ENCODE results near the gene BCAT1.
"Not testable (repeated sequence)": the region's sequence is repeated elsewhere in the genome, so short reads cannot be mapped to it uniquely, and the experiment has no call there.

Gene BCAT1

DNA sequence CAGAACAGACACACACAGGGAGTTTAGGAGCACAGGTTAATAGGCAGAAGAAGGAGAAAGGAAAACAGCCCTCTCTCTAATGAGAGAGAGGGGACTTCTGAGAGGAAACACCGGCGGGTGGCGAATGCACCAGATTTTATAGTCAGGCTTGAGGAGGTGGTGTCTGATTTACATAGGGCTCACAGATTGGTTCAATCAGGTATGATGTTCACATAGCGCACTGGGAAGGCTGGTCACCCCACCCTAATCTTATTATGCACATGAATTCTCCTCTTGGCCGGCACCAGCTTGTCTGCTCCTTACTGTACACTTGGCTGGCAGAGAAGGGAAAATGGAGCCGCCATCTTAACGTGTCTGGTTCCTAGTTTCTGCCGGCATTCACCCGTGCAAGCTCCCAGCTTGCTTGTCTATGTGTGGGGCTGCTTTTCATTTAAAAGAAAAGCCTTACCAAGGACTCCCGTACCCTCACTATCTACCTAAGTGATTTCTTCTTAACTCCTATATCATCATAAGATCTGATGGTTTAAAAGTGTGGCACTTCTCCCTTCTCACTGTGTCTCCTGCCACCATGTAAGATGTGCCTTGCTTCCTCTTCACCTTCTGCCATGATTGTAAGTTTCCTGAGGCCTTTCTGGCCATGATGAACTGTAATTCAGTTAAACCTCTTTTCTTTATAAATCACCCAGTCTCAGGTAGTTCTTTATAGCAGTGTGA lies 15.1 kb downstream of the BCAT1 start:
- no peak overlapping the region for H3K14ac ChIP-seq (ENCODE audit: low read length)
- no peak for DNase-seq (ENCODE audit: low spot score)
- H3K4me1 ChIP-seq (ENCODE audit: control insufficient read depth in 2 of 2, insufficient read depth in 1 of 2, low read depth in 1 of 2, low read length in 2 of 2), result peaks cover 0 to 5% of the 10 kb centered on the region in 2 donors
- no CpG with 5 or more reads among the region's 10 CpGs for WGBS, 2 donors (ENCODE audit: extremely low coverage in 2 of 2, insufficient read length in 2 of 2, insufficient replicate concordance in 1 of 2)
- H3K18ac ChIP-seq (ENCODE audit: low read length), result no peak overlapping the region
- H3K36me3 ChIP-seq (replicated peaks in 1 of 2; ENCODE audit: control insufficient read depth in 2 of 2, insufficient read depth in 2 of 2, low read length in 2 of 2), result peaks cover 6 to 32% of the 10 kb centered on the region in 2 donors
- no peak overlapping the region for H3K9ac ChIP-seq (ENCODE audit: low read depth, low read length, poor library complexity)
- H2BK15ac ChIP-seq (ENCODE audit: low read length), result no peak overlapping the region
- no peaks in the 10 kb centered on the region for H3K27me3 ChIP-seq (ENCODE audit: control insufficient read depth in 3 of 3, insufficient read depth in 3 of 3, low read depth in 1 of 3, low read length in 3 of 3)
- no peak overlapping the region for H3K4me3 ChIP-seq (ENCODE audit: low read length in 2 of 2)
- no peak overlapping the region for H4K8ac ChIP-seq (ENCODE audit: low read depth, low read length)
- no peak overlapping the region for H4K91ac ChIP-seq (ENCODE audit: low read depth, low read length, poor library complexity)
- no peak overlapping the region for H2BK5ac ChIP-seq (ENCODE audit: low read length)
- no peak overlapping the region for H3K27ac ChIP-seq (replicated peaks; ENCODE audit: low read length)
- peaks cover 4% of the 10 kb centered on the region for H3K79me1 ChIP-seq (ENCODE audit: low read depth, low read length)
- H3K4ac ChIP-seq (ENCODE audit: low read length), result no peak overlapping the region
- H2AFZ ChIP-seq (ENCODE audit: low read length), result no peak overlapping the region
- no peak overlapping the region for H3K4me2 ChIP-seq (ENCODE audit: insufficient read depth, low read length, poor library complexity, severe bottlenecking)
- no peak overlapping the region for H3K23ac ChIP-seq (ENCODE audit: low read depth, low read length, poor library complexity)
- H2BK12ac ChIP-seq (ENCODE audit: low read length), result no peak overlapping the region
- H2BK120ac ChIP-seq (ENCODE audit: low read depth, low read length), result no peak overlapping the region
- H2AK5ac ChIP-seq (ENCODE audit: low read depth, low read length), result no peak overlapping the region
- peaks cover 7 to 31% of the 10 kb centered on the region in 2 donors for H3K9me3 ChIP-seq (replicated peaks in 1 of 2; ENCODE audit: control insufficient read depth in 2 of 2, insufficient read depth in 1 of 2, low read depth in 1 of 2, low read length in 2 of 2)

DNA sequence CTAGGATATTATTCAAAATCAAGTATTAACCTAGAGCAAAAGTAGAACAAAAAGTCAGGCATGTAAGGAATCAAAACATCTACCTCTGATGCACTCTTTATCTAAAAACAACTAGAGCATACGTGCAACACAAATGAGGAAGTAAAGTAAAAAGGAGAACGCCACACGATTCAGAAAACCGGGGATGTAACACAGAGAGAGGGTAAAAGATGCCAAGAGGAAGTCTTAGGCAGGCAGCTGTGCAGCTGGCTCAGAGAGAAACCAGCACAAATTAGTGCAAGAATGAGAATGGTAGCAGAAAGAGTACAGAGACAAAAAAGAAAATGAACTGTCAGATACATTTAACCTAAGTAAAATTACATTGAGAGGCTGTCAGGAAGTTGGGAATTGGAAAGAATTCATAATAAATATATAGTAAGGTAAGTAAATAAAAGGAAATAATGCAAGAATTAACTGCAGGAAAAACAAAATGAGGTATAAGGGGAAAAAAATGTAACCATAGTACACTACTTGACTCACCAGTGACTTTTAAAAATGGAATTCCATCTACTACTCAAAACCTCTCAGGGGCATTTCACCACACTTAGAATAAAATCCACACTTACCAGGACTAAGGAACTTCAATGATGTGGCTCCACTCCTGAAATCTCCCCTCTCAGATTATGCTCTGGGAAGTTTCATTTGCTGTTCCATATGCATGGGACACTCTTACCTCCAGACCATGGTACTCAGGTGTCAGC lies 17.1 kb downstream of the BCAT1 start:
- Histone ChIP-seq H2BK120ac (ENCODE audit: low read depth, low read length) (no peak overlapping the region), H2BK12ac (ENCODE audit: low read length) (no peak overlapping the region), H2AFZ (ENCODE audit: low read length) (no peak overlapping the region), H3K14ac (ENCODE audit: low read length) (no peak overlapping the region), H3K18ac (ENCODE audit: low read length) (no peak overlapping the region), H2BK15ac (ENCODE audit: low read length) (no peak overlapping the region), H2BK5ac (ENCODE audit: low read length) (no peak overlapping the region), H3K9me3 (replicated peaks in 1 of 2; ENCODE audit: control insufficient read depth in 2 of 2, insufficient read depth in 1 of 2, low read depth in 1 of 2, low read length in 2 of 2) (peaks cover 8 to 35% of the 10 kb centered on the region in 2 donors), H3K4ac (ENCODE audit: low read length) (no peak overlapping the region), H3K27ac (replicated peaks; ENCODE audit: low read length) (no peak overlapping the region), H3K79me1 (ENCODE audit: low read depth, low read length) (peaks cover 4% of the 10 kb centered on the region), H3K27me3 (ENCODE audit: control insufficient read depth in 3 of 3, insufficient read depth in 3 of 3, low read depth in 1 of 3, low read length in 3 of 3) (no peaks in the 10 kb centered on the region), H3K36me3 (replicated peaks in 1 of 2; ENCODE audit: control insufficient read depth in 2 of 2, insufficient read depth in 2 of 2, low read length in 2 of 2) (peaks cover 5 to 28% of the 10 kb centered on the region in 2 donors), H3K23ac (ENCODE audit: low read depth, low read length, poor library complexity) (no peak overlapping the region), H2AK5ac (ENCODE audit: low read depth, low read length) (no peak overlapping the region), H3K4me3 (ENCODE audit: low read length in 2 of 2) (no peak overlapping the region), H3K4me1 (ENCODE audit: control insufficient read depth in 2 of 2, insufficient read depth in 1 of 2, low read depth in 1 of 2, low read length in 2 of 2) (peaks cover 0 to 5% of the 10 kb centered on the region in 2 donors), H3K9ac (ENCODE audit: low read depth, low read length, poor library complexity) (no peak overlapping the region), H4K8ac (ENCODE audit: low read depth, low read length) (no peak overlapping the region), H3K4me2 (ENCODE audit: insufficient read depth, low read length, poor library complexity, severe bottlenecking) (no peak overlapping the region), H4K91ac (ENCODE audit: low read depth, low read length, poor library complexity) (no peak overlapping the region)
- no CpG with 5 or more reads among the region's 4 CpGs for WGBS, 2 donors (ENCODE audit: extremely low coverage in 2 of 2, insufficient read length in 2 of 2, insufficient replicate concordance in 1 of 2)
- no peak for DNase-seq (ENCODE audit: low spot score)

DNA sequence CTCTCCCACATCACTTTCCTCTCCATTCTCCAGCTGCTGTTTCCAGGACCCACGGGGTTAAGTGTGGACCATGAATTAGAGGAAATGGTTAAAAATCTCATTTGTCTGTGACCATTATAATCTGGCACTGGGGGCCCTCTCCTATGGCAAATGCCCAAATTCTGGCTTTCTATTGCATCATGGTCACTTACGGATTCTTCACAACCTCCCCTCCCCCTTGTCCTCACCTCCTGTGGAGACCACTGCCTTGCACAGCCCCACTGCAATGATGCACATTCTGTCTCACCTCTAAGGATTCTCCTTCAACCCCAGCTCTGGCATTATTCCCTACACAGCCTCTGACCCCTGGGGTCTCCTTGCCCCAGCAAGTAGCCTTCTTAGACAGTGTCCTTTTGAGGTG lies 18.9 kb downstream of the BCAT1 start:
- Histone ChIP-seq H3K14ac (ENCODE audit: low read length) (no peak overlapping the region), H4K8ac (ENCODE audit: low read depth, low read length) (no peak overlapping the region), H3K27ac (replicated peaks; ENCODE audit: low read length) (no peak overlapping the region), H3K79me1 (ENCODE audit: low read depth, low read length) (peaks cover 4% of the 10 kb centered on the region), H3K4me2 (ENCODE audit: insufficient read depth, low read length, poor library complexity, severe bottlenecking) (no peak overlapping the region), H2AFZ (ENCODE audit: low read length) (no peak overlapping the region), H2BK5ac (ENCODE audit: low read length) (peak overlapping the region; percentile 68), H3K27me3 (ENCODE audit: control insufficient read depth in 3 of 3, insufficient read depth in 3 of 3, low read depth in 1 of 3, low read length in 3 of 3) (no peaks in the 10 kb centered on the region), H3K18ac (ENCODE audit: low read length) (peak overlapping the region; percentile 28), H2AK5ac (ENCODE audit: low read depth, low read length) (no peak overlapping the region), H2BK15ac (ENCODE audit: low read length) (no peak overlapping the region), H2BK120ac (ENCODE audit: low read depth, low read length) (no peak overlapping the region), H2BK12ac (ENCODE audit: low read length) (no peak overlapping the region), H3K36me3 (replicated peaks in 1 of 2; ENCODE audit: control insufficient read depth in 2 of 2, insufficient read depth in 2 of 2, low read length in 2 of 2) (peaks cover 2 to 28% of the 10 kb centered on the region in 2 donors), H3K9ac (ENCODE audit: low read depth, low read length, poor library complexity) (no peak overlapping the region), H3K4ac (ENCODE audit: low read length) (no peak overlapping the region), H3K4me3 (ENCODE audit: low read length in 2 of 2) (no peak overlapping the region), H3K23ac (ENCODE audit: low read depth, low read length, poor library complexity) (peak overlapping the region; percentile 2), H4K91ac (ENCODE audit: low read depth, low read length, poor library complexity) (no peak overlapping the region), H3K9me3 (replicated peaks in 1 of 2; ENCODE audit: control insufficient read depth in 2 of 2, insufficient read depth in 1 of 2, low read depth in 1 of 2, low read length in 2 of 2) (peaks cover 5 to 38% of the 10 kb centered on the region in 2 donors), H3K4me1 (ENCODE audit: control insufficient read depth in 2 of 2, insufficient read depth in 1 of 2, low read depth in 1 of 2, low read length in 2 of 2) (peaks cover 0 to 5% of the 10 kb centered on the region in 2 donors)
- WGBS, 2 donors (ENCODE audit: extremely low coverage in 2 of 2, insufficient read length in 2 of 2, insufficient replicate concordance in 1 of 2), result no CpG with 5 or more reads among the region's 2 CpGs
- no peak for DNase-seq (ENCODE audit: low spot score)

DNA sequence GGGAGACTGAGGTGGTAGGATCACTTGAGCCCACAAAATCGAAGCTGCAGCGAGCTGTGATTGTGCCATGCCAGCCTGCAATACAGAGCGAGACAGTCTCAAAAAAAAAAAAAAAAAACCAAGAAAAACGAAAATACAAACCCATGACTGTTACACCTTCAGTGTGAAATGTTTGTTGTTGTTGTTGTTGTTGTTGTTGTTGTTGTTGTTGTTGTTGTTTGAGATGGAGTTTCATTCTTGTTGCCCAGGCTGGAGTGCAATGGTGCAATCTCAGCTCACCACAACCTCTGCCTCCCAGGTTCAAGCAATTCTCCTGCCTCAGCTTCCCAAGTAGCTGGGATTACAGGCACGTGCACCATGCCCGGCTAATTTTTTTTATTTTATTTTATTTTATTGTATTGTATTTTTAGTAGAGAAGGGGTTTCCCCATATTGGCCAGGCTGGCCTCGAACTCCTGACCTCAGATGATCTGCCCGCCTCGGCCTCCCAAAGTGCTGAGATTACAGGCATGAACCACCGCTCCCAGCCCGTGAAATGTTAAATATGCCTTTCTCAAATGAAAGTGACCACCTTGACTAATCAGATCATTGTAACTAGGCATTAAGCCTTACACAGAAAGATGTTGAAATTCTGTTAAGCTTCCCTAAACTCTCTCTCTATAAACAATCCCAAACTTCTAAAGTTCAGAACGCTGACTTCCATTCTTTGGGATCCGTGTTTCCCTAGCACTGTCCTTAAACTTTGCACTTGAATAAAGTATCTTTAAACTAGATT lies 20.2 kb downstream of the BCAT1 start:
- not testable (repeated sequence) for H2AK5ac ChIP-seq (ENCODE audit: low read depth, low read length); H3K4me3 ChIP-seq (ENCODE audit: low read length in 2 of 2)
- WGBS, 2 donors (ENCODE audit: extremely low coverage in 2 of 2, insufficient read length in 2 of 2, insufficient replicate concordance in 1 of 2), result no CpG with 5 or more reads among the region's 13 CpGs

More for the DNA sequence above, 20.2 kb downstream of the BCAT1 start:
- H2AFZ ChIP-seq (ENCODE audit: low read length); H2BK15ac ChIP-seq (ENCODE audit: low read length); H3K79me1 ChIP-seq (ENCODE audit: low read depth, low read length); H3K9ac ChIP-seq (ENCODE audit: low read depth, low read length, poor library complexity); H2BK120ac ChIP-seq (ENCODE audit: low read depth, low read length); H3K14ac ChIP-seq (ENCODE audit: low read length); H3K18ac ChIP-seq (ENCODE audit: low read length); DNase-seq (ENCODE audit: low spot score); H3K4me1 ChIP-seq (ENCODE audit: control insufficient read depth in 2 of 2, insufficient read depth in 1 of 2, low read depth in 1 of 2, low read length in 2 of 2); H4K8ac ChIP-seq (ENCODE audit: low read depth, low read length); H3K4ac ChIP-seq (ENCODE audit: low read length); H3K27ac ChIP-seq (replicated peaks; ENCODE audit: low read length); H2BK5ac ChIP-seq (ENCODE audit: low read length); H3K27me3 ChIP-seq (ENCODE audit: control insufficient read depth in 3 of 3, insufficient read depth in 3 of 3, low read depth in 1 of 3, low read length in 3 of 3); H3K4me2 ChIP-seq (ENCODE audit: insufficient read depth, low read length, poor library complexity, severe bottlenecking); H4K91ac ChIP-seq (ENCODE audit: low read depth, low read length, poor library complexity); H2BK12ac ChIP-seq (ENCODE audit: low read length); H3K23ac ChIP-seq (ENCODE audit: low read depth, low read length, poor library complexity): not testable (repeated sequence)
- Histone ChIP-seq H3K36me3 (replicated peaks in 1 of 2; ENCODE audit: control insufficient read depth in 2 of 2, insufficient read depth in 2 of 2, low read length in 2 of 2) (peaks cover 0 to 25% of the 10 kb centered on the region in 2 donors), H3K9me3 (replicated peaks in 1 of 2; ENCODE audit: control insufficient read depth in 2 of 2, insufficient read depth in 1 of 2, low read depth in 1 of 2, low read length in 2 of 2) (peaks cover 3 to 32% of the 10 kb centered on the region in 2 donors)

Measured in neuronal stem cell (in vitro differentiated cells).